Amniotic epithelial cell (primary cell): ENCODE data around the gene SSH2.

Experiments
- DNase-seq: peaks from one replicate; pipeline ENCODE4 v3.0.0-alpha.2; 2010; ENCODE audit warnings: low read depth

SSH2 gene

DNA sequence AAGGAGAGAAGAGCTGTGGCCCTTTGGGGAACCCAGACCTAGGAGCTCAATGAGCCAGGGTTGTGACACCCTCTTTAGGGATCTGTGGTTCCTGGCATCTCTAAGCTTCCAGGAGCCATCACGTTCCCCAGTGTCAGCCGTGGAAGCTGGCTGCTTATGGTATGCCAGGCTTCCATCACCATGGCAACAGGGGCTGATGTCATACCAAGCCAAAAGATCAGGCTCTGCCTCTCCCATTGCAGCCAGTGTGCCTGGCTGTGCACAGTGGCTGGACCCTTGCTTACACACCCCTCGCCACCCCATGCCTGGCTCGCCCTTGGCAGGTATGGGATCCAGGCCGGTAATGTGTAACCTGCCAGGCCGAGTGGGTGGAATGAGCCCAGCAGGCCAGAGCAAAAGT, 91.1 kb downstream of the SSH2 start:
- DNase-seq, result peak; percentile 47

DNA sequence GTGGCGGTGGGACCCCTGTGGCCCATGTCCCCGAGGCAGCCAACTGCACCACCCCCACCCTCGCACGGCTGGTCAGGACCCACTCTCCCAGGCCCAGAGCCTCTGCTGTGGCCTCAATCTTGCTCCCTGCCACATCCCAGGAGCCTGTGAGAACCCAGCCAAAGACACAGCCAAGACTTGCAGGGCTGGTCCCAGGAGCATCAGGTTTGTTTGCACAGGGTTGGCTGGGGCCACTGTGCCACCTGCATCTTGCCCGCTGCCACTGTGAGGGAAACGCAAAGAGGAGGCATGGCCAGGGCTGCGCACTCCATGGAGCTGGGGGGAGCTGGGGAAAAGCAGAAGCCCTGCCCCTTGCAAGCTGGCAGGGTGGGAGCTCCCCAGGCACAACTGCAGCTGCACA, 92.5 kb downstream of the SSH2 start:
- DNase-seq, result no peak

- peak; percentile 64 for DNase-seq
Observed at GRCh38 chr17:29836643-29837042, 93.4 kb downstream of the SSH2 start.

- peak; percentile 47 for DNase-seq
Observed at GRCh38 chr17:29835435-29836351, 94.3 kb downstream of the SSH2 start.

DNA sequence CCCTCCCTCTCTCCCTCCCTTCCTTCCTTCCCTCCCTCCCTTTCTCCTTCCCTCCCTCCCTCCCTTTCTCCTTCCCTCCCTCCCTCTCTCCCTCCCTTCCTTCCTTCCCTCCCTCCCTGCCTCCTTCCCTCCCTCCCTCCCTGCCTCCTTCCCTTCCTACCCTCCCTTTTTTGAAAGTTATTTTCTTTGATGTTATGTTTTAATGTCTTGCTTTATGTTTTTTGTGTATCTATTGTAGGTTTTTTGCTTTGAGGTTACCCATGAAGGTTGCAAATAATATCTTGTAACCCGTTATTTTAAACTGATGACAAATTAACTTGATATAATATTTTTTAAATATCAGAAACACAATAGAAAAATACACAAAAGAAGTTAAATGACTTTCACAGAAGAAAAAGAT, 96.2 kb downstream of the SSH2 start:
- no peak for DNase-seq

- no peak for DNase-seq
Observed at GRCh38 chr17:29828676-29829284, 101.2 kb downstream of the SSH2 start.

DNA sequence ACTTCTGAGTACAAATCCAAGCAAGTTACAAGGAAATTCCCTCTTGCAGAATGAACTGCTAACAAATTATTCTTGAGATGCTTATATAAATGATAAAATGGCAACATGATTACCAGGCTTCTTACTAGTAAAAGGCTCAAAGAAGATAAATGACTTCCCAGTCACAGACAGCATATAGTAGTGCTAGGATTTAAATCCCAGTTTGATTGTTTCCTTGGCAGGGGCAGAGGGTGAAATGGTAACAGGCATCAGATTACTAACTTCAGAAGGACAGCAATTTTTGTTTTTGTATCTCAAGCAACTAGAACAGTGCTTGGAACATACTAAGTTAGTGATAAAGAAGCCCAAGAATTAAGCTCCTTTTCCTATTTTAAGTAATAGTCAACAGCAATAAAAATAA, 102.8 kb downstream of the SSH2 start:
- no peak for DNase-seq

GRCh38 chr17:29826114-29826692, 103.8 kb downstream of the SSH2 start:
- no peak for DNase-seq

DNA sequence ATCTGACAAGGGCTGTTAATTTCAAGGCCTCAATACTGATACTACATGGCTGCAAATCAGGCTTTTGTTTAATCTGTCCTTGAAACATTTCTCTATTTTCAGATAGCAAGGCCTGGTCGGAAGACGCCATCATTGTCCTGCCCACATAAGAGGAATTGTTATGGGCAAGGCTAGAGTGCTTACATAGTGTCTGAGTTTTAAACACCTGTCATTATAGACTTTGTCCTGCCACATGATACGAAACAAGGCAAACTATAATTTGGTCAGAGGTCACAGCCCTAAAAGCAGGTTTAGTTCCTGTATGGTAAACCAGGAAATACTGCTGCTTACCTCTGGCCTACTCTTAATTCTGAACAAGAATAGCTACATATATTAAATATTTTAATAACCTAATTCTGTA, 104.4 kb downstream of the SSH2 start:
- no peak for DNase-seq

- DNase-seq, result no peak
Observed at GRCh38 chr17:29821897-29822296, 108.1 kb downstream of the SSH2 start.

DNA sequence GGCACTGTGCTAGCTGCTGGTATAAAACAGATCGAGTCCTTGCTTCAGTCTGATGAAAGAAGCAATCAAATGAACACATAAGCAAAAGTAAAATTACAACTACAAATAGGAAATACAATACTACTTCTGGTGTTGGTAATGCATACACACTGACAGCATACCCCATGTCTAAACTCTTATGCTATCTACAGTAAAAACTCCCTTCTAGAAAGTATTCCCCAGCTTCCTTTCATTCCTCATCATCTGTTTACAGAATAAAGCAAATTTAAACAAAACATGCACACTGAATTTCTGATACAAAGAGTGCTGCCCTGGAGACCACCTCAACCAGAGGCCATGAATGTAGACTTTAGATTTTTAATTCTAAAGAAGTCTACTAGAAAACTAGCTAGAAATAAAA, 109.6 kb downstream of the SSH2 start:
- DNase-seq, result no peak

- DNase-seq, result peak; percentile 67
Observed at GRCh38 chr17:29807520-29808361, 122.3 kb downstream of the SSH2 start.

DNA sequence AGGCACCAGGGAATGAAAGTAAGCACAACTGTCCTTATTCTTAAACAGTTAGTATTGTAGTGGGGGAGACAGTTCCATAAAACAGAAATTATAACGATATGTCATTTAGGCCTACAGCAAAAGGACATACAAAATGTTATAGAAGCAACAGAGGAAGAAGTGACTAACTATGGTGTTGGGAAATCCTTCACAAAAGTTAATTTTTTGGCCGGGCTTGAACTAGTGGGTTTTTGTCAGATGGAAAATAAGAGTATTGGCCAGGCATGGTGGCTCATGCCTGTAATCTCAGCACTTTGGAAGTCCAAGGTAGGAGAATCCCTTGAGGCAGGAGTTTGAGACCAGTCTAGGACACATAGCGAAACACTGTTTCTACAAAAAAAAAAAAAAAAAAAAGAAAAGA, 127.8 kb downstream of the SSH2 start:
- DNase-seq, result no peak

GRCh38 chr17:29800457-29800856, 129.6 kb downstream of the SSH2 start:
- DNase-seq, result no peak

- DNase-seq, result no peak
Observed at GRCh38 chr17:29796652-29797051, 133.4 kb downstream of the SSH2 start.

DNA sequence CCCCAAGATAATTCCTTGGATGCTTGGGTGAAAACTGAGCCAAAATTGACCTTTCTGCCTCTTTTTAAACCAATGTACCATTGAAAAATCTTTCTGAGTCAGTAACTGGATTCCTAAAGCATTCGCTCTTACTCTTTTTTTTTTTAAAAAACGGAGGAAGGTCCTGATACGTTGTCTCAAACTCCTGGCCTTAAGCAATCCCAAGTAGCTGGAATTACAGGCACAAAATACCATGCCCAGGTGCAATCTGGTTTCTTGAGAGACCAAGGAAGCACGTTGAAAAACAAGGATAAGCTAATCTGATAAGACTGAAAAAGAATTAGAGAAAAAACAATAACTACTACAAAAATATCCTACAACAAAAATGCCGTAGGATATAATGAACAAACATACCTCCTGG, 136.5 kb downstream of the SSH2 start:
- peak; percentile 21 for DNase-seq

- no peak for DNase-seq
Observed at GRCh38 chr17:29791336-29792080, 138.5 kb downstream of the SSH2 start.

GRCh38 chr17:29789196-29790170, 140.5 kb downstream of the SSH2 start:
- DNase-seq, result peak; percentile 57

- DNase-seq, result no peak
Observed at GRCh38 chr17:29787995-29788394, 142.0 kb downstream of the SSH2 start.

DNA sequence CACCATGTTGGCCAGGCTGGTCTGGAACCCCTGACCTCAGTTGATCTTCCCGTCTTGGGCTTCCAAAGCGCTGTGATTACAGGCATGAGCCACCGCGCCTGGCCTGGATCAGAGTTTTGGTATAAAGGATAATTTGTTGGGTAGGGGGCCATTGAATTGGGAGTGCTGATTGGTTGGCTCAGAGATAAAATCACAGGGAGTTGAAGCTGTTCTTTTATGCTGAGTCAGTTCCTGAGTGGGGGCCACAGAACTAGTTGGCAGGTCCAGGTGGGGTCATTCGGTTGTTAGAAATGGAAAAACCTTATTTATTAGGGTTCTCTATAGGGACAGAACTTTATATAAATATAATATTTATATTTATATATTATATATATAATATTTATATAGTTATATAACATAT, 147.1 kb downstream of the SSH2 start:
- no peak for DNase-seq
